Measurements from ENCODE around the gene ELAVL4. TPM values are rescaled to one million over a fixed set of nuclear protein-coding genes. Genes with fewer than 3 reads are reported as not detected.

The ELAVL4 gene
- total and polyA plus RNA-seq, 2 donors (not counting 1 experiment from before 2014, with no cell fraction given): not detected

DNA sequence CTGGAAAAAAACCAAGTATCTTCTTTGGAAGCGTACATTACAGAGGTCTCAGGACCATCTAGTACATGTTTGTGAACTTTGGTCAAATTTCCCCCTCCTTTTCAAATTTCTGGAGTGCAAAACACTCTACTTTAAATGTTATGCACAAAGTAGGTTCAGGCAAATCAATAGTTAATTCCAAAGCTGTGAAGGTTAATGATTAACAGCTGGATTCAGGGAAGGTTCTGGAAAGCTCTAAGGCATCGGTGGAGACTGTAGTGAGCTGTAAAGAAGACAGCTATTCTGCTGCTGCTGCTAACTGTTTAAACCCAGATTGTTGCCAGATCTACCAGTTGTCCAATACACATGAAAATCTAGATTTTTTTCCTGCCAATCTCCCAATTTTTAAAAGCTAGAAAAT, 70.9 kb downstream of the ELAVL4 start:
- Histone ChIP-seq H4K20me1 (ENCODE audit: control insufficient read depth, extremely low read depth, insufficient read depth, low read length) (no peaks in the 10 kb centered on the region), H3K79me2 (ENCODE audit: control insufficient read depth, insufficient read depth, low read length) (no peaks in the 10 kb centered on the region), H3K27ac (ENCODE audit: insufficient read depth, low read length) (no peak overlapping the region), H3K4me2 (ENCODE audit: extremely low read depth, insufficient read depth, low read length) (no peak overlapping the region), H2AFZ (ENCODE audit: low read length) (no peak overlapping the region), H3K4me1 (ENCODE audit: control insufficient read depth, extremely low read depth, insufficient read depth, low read length) (no peaks in the 10 kb centered on the region), H3K27me3 (ENCODE audit: control insufficient read depth, insufficient read depth, low read length) (no peaks in the 10 kb centered on the region), H3K9me3 (ENCODE audit: control insufficient read depth, insufficient read depth, low read depth, low read length) (no peaks in the 10 kb centered on the region), H3K9ac (ENCODE audit: insufficient read depth, low read length) (no peak overlapping the region), H3K4me3 (replicated peaks in 1 of 4; ENCODE audit: control extremely low read depth in 1 of 4, insufficient read depth in 1 of 4, low read depth in 3 of 4, low read length in 4 of 4) (no peak overlapping the region), H3K36me3 (ENCODE audit: control insufficient read depth, insufficient read depth, low read length) (no peaks in the 10 kb centered on the region)
- no peak for DNase-seq (ENCODE audit: low read depth in 2 of 2)
- TF ChIP-seq, protein P1, sequence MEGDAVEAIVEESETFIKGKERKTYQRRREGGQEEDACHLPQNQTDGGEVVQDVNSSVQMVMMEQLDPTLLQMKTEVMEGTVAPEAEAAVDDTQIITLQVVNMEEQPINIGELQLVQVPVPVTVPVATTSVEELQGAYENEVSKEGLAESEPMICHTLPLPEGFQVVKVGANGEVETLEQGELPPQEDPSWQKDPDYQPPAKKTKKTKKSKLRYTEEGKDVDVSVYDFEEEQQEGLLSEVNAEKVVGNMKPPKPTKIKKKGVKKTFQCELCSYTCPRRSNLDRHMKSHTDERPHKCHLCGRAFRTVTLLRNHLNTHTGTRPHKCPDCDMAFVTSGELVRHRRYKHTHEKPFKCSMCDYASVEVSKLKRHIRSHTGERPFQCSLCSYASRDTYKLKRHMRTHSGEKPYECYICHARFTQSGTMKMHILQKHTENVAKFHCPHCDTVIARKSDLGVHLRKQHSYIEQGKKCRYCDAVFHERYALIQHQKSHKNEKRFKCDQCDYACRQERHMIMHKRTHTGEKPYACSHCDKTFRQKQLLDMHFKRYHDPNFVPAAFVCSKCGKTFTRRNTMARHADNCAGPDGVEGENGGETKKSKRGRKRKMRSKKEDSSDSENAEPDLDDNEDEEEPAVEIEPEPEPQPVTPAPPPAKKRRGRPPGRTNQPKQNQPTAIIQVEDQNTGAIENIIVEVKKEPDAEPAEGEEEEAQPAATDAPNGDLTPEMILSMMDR (conservative IDR thresholded peaks at IDR 0.05 in 1 of 2, IDR thresholded peaks at IDR 0.05 in 1 of 2; ENCODE audit: low read depth in 1 of 2, low read length in 2 of 2): no peak
- no peak for TF ChIP-seq EZH2 (IDR thresholded peaks at IDR 0.05; ENCODE audit: low read length, missing control alignments)

DNA sequence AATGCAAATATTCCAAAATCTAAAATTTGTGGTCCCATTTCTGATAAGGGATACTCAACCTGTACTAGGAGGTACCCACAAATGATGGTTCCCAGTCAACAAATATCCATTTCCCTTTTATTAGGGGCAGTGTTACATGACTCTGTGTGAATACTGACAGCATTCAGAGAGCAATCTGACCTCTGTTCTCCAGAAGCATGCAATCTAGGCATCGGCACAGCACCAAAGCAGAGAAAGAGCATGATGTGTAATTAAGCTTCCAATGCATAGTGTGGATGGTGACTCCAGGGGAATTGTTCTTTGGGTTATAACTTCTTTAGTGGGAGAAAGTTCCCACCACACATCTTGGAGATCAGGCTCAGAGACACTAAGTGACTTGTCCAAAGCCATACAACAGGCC, 71.6 kb downstream of the ELAVL4 start:
- Histone ChIP-seq H3K36me3 (ENCODE audit: control insufficient read depth, insufficient read depth, low read length) (no peaks in the 10 kb centered on the region), H3K9ac (ENCODE audit: insufficient read depth, low read length) (no peak overlapping the region), H4K20me1 (ENCODE audit: control insufficient read depth, extremely low read depth, insufficient read depth, low read length) (no peaks in the 10 kb centered on the region), H3K27me3 (ENCODE audit: control insufficient read depth, insufficient read depth, low read length) (no peaks in the 10 kb centered on the region), H3K4me3 (replicated peaks in 1 of 4; ENCODE audit: control extremely low read depth in 1 of 4, insufficient read depth in 1 of 4, low read depth in 3 of 4, low read length in 4 of 4) (no peak overlapping the region), H3K4me2 (ENCODE audit: extremely low read depth, insufficient read depth, low read length) (no peak overlapping the region), H3K27ac (ENCODE audit: insufficient read depth, low read length) (no peak overlapping the region), H3K9me3 (ENCODE audit: control insufficient read depth, insufficient read depth, low read depth, low read length) (no peaks in the 10 kb centered on the region), H3K79me2 (ENCODE audit: control insufficient read depth, insufficient read depth, low read length) (no peaks in the 10 kb centered on the region), H2AFZ (ENCODE audit: low read length) (no peak overlapping the region), H3K4me1 (ENCODE audit: control insufficient read depth, extremely low read depth, insufficient read depth, low read length) (no peaks in the 10 kb centered on the region)
- TF ChIP-seq, protein P1 (conservative IDR thresholded peaks at IDR 0.05 in 1 of 2, IDR thresholded peaks at IDR 0.05 in 1 of 2; ENCODE audit: low read depth in 1 of 2, low read length in 2 of 2): no peak
- TF ChIP-seq EZH2 (IDR thresholded peaks at IDR 0.05; ENCODE audit: low read length, missing control alignments): no peak
- no peak for DNase-seq (ENCODE audit: low read depth in 2 of 2)

DNA sequence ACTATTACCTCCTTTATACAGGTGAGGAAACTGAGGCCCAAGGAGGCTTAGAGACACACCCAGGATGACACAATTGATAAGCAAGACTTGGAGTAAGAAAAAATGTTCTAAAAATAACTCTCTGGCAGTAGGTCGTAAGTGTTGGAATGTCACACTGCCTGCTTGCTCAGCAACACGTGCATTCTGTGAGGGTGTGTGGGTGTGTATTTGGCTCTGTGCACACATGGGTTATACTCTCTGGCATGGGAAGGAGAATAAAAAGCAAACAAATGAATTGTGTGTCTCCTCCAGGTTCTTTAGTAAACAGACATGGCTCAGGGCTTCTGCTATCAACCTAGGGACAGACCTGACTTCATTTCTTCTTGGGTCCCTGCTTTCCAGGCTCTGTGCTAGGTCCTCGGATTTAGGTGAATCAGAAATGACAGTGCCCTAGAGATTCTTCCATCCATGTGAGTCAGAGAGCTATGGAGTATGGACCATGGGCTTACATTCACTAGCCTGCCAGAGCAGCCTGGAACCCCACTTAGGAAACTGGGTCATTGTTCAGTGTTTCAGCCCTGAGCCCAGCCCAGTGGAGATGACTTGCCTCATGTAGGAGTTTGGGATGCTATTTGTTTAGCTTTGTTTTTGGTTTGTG, 72.4 kb downstream of the ELAVL4 start:
- peak in 1 of 2 donors; percentile 12 for DNase-seq (ENCODE audit: low read depth in 2 of 2)
- H3K36me3 ChIP-seq (ENCODE audit: control insufficient read depth, insufficient read depth, low read length): no peaks in the 10 kb centered on the region
- H3K9ac ChIP-seq (ENCODE audit: insufficient read depth, low read length): no peak overlapping the region
- H4K20me1 ChIP-seq (ENCODE audit: control insufficient read depth, extremely low read depth, insufficient read depth, low read length): no peaks in the 10 kb centered on the region
- H3K27ac ChIP-seq (ENCODE audit: insufficient read depth, low read length): no peak overlapping the region
- H3K79me2 ChIP-seq (ENCODE audit: control insufficient read depth, insufficient read depth, low read length): no peaks in the 10 kb centered on the region
- no peaks in the 10 kb centered on the region for H3K4me1 ChIP-seq (ENCODE audit: control insufficient read depth, extremely low read depth, insufficient read depth, low read length)
- no peak overlapping the region for H3K4me3 ChIP-seq (replicated peaks in 1 of 4; ENCODE audit: control extremely low read depth in 1 of 4, insufficient read depth in 1 of 4, low read depth in 3 of 4, low read length in 4 of 4)
- no peaks in the 10 kb centered on the region for H3K27me3 ChIP-seq (ENCODE audit: control insufficient read depth, insufficient read depth, low read length)
- no peaks in the 10 kb centered on the region for H3K9me3 ChIP-seq (ENCODE audit: control insufficient read depth, insufficient read depth, low read depth, low read length)
- no peak overlapping the region for H2AFZ ChIP-seq (ENCODE audit: low read length)
- TF ChIP-seq, protein P1 (conservative IDR thresholded peaks at IDR 0.05 in 1 of 2, IDR thresholded peaks at IDR 0.05 in 1 of 2; ENCODE audit: low read depth in 1 of 2, low read length in 2 of 2): no peak
- no peak for TF ChIP-seq EZH2 (IDR thresholded peaks at IDR 0.05; ENCODE audit: low read length, missing control alignments)
- H3K4me2 ChIP-seq (ENCODE audit: extremely low read depth, insufficient read depth, low read length): no peak overlapping the region
